Hematopoietic multipotent progenitor cell treated with erythropoietin and hydrocortisone succinate and interleukin-3 and kit ligand, for 15 days (in vitro differentiated cells): ENCODE measurements around the gene CACNA1C.
"Not testable (repeated sequence)": the region's sequence is repeated elsewhere in the genome, so short reads cannot be mapped to it uniquely, and the experiment has no call there.

Experiments used
- DNase-seq: peaks from one replicate; pipeline ENCODE4 v3.0.0-alpha.2; 2015; ENCODE audit warnings: low spot score

CACNA1C gene

GRCh38 chr12:2485681-2486080 is 432.9 kb downstream of the CACNA1C start:
- DNase-seq: no peak

GRCh38 chr12:2486796-2487195 is 434.0 kb downstream of the CACNA1C start:
- no peak for DNase-seq

- no peak for DNase-seq
These were observed 434.5 kb downstream of the CACNA1C start for GRCh38 chr12:2487278-2487677.

GRCh38 chr12:2488131-2488530 is 435.3 kb downstream of the CACNA1C start:
- DNase-seq: no peak

- no peak for DNase-seq
These were observed 435.8 kb downstream of the CACNA1C start for GRCh38 chr12:2488596-2488995.

GRCh38 chr12:2489275-2489674 is 436.5 kb downstream of the CACNA1C start:
- no peak for DNase-seq

GRCh38 chr12:2490831-2491230 is 438.0 kb downstream of the CACNA1C start:
- DNase-seq: no peak

- DNase-seq: not testable (repeated sequence)
These were observed 438.6 kb downstream of the CACNA1C start for GRCh38 chr12:2491349-2491748.

- no peak for DNase-seq
These were observed 439.4 kb downstream of the CACNA1C start for GRCh38 chr12:2492236-2492635.

- DNase-seq: no peak
These were observed 440.3 kb downstream of the CACNA1C start for GRCh38 chr12:2493086-2493485.

- no peak for DNase-seq
These were observed 441.9 kb downstream of the CACNA1C start for GRCh38 chr12:2494486-2495192.

GRCh38 chr12:2495417-2496112 is 442.8 kb downstream of the CACNA1C start:
- no peak for DNase-seq

GRCh38 chr12:2498964-2499500 is 446.2 kb downstream of the CACNA1C start:
- no peak for DNase-seq

GRCh38 chr12:2501464-2502191 is 448.8 kb downstream of the CACNA1C start:
- no peak for DNase-seq

- DNase-seq: no peak
These were observed 450.2 kb downstream of the CACNA1C start for GRCh38 chr12:2503036-2503435.

GRCh38 chr12:2503762-2504161 is 451.0 kb downstream of the CACNA1C start:
- DNase-seq: no peak

- DNase-seq: no peak
These were observed 451.8 kb downstream of the CACNA1C start for GRCh38 chr12:2504577-2504976.

GRCh38 chr12:2507814-2508213 is 455.0 kb downstream of the CACNA1C start:
- no peak for DNase-seq

GRCh38 chr12:2509137-2509536 is 456.4 kb downstream of the CACNA1C start:
- no peak for DNase-seq

GRCh38 chr12:2510045-2510444 is 457.3 kb downstream of the CACNA1C start:
- DNase-seq: no peak

- no peak for DNase-seq
These were observed 460.6 kb downstream of the CACNA1C start for GRCh38 chr12:2513141-2514037.

- no peak for DNase-seq
These were observed 461.2 kb downstream of the CACNA1C start for GRCh38 chr12:2514038-2514340.
